ENCODE measurements around the gene SHISAL2B. TPM values are rescaled to one million over a fixed set of nuclear protein-coding genes. Genes with fewer than 3 reads are reported as not detected.
A peak's percentile ranks its signal among the peaks of the same experiment; 100 is the strongest.

SHISAL2B gene
- total RNA-seq, 1 experiment from 2014 or later = 15.2 TPM

DNA sequence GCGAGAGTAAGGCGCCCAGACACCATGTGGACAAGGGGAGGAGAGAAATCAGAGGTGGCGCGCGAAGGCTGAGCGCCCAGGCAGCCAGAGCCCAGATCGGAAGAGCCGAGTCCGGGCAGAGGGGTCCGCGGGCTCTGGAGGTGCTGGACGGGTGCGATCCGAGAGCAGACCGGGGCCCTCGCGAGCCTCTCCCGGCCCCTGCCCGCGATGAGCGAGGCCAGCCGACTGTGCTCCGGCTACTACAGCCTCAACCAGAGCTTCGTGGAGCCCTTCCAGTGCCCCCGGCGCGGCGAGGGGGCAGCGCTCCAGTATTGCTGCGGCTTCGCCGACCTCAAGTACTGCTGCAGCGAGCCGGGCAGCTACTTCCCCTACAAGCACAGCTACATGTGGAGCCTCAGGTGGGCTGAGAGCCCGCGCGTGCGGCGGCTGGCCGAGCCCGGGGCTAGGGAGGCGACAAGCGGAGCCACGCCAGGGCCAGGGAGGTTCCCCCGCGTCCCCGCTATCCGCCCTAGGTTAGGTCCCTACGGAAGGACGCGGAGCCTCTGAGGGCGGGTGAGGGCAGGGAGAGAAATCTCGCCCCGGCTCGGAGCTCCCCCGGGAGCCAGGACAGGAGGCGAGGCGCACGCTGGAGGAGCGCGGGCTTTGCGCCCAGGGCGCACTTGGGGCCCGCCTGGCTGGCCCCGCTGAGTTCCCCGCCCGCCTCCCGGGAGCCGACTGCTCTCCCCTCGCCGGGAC, at the start of gene SHISAL2B (continued):
- TF ChIP-seq, protein P1, sequence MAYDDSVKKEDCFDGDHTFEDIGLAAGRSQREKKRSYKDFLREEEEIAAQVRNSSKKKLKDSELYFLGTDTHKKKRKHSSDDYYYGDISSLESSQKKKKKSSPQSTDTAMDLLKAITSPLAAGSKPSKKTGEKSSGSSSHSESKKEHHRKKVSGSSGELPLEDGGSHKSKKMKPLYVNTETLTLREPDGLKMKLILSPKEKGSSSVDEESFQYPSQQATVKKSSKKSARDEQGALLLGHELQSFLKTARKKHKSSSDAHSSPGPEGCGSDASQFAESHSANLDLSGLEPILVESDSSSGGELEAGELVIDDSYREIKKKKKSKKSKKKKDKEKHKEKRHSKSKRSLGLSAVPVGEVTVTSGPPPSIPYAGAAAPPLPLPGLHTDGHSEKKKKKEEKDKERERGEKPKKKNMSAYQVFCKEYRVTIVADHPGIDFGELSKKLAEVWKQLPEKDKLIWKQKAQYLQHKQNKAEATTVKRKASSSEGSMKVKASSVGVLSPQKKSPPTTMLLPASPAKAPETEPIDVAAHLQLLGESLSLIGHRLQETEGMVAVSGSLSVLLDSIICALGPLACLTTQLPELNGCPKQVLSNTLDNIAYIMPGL (CRISPR knock-in tag; IDR thresholded peaks at IDR 0.05) = peak; percentile 88
- TF ChIP-seq, protein P2, sequence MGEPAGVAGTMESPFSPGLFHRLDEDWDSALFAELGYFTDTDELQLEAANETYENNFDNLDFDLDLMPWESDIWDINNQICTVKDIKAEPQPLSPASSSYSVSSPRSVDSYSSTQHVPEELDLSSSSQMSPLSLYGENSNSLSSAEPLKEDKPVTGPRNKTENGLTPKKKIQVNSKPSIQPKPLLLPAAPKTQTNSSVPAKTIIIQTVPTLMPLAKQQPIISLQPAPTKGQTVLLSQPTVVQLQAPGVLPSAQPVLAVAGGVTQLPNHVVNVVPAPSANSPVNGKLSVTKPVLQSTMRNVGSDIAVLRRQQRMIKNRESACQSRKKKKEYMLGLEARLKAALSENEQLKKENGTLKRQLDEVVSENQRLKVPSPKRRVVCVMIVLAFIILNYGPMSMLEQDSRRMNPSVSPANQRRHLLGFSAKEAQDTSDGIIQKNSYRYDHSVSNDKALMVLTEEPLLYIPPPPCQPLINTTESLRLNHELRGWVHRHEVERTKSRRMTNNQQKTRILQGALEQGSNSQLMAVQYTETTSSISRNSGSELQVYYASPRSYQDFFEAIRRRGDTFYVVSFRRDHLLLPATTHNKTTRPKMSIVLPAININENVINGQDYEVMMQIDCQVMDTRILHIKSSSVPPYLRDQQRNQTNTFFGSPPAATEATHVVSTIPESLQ (CRISPR knock-in tag; IDR thresholded peaks at IDR 0.05) = no peak
- TF ChIP-seq ATF1 (CRISPR knock-in tag; IDR thresholded peaks at IDR 0.05) = no peak
- TF ChIP-seq, protein P3, sequence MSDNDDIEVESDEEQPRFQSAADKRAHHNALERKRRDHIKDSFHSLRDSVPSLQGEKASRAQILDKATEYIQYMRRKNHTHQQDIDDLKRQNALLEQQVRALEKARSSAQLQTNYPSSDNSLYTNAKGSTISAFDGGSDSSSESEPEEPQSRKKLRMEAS (CRISPR knock-in tag; IDR thresholded peaks at IDR 0.05) = peak; percentile 69
- TF ChIP-seq, protein P4, sequence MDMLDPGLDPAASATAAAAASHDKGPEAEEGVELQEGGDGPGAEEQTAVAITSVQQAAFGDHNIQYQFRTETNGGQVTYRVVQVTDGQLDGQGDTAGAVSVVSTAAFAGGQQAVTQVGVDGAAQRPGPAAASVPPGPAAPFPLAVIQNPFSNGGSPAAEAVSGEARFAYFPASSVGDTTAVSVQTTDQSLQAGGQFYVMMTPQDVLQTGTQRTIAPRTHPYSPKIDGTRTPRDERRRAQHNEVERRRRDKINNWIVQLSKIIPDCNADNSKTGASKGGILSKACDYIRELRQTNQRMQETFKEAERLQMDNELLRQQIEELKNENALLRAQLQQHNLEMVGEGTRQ (CRISPR knock-in tag; IDR thresholded peaks at IDR 0.05) = no peak
- no peak for TF ChIP-seq IRF2 (CRISPR knock-in tag; IDR thresholded peaks at IDR 0.05; ENCODE audit: borderline replicate concordance, low read depth)

DNA sequence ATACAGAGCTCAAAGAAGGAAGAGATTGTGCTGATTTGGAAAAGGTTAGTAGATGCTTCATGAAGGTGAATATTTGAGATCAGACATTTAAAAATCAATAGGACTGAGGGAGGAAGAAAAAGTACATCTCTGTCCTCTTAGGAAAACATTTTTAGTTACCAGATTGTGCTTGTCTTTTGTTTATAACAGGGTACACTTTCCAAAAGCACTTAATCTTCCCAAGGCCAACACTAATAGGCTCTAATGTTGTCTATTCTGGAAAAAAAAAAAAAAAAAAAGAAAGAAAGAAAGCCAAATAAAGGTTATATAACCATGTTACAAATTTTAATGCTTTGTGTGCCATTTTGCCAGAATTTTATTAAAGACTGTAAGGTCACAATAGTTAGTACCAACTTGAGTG, 45.5 kb upstream of the SHISAL2B start:
- ChIA-PET POLR2A (no interaction called here), CTCF (interaction anchor here (0.9 to 1.9 kb wide), 3 partner anchors 9 to 38 kb away, joined by 3 to 4 read pairs (median 3); no protein-coding TSS in a partner anchor)
- Mint-ChIP-seq H3K4me1 (peaks cover 18% of the 10 kb centered on the region), H3K27ac (no peak overlapping the region), H3K4me3 (no peak overlapping the region), H3K27me3 (ENCODE audit: low read depth) (no peaks in the 10 kb centered on the region), H3K36me3 (peaks cover 6% of the 10 kb centered on the region; the same call in 1 of the 2 replicates), H3K9me3 (peaks cover 5% of the 10 kb centered on the region)
- DNase-seq (ENCODE audit: low spot score) (no peak), ATAC-seq (no peak)
- no peak for TF ChIP-seq ZNF121 (CRISPR knock-in tag; IDR thresholded peaks at IDR 0.05)
- TF ChIP-seq, protein P5, sequence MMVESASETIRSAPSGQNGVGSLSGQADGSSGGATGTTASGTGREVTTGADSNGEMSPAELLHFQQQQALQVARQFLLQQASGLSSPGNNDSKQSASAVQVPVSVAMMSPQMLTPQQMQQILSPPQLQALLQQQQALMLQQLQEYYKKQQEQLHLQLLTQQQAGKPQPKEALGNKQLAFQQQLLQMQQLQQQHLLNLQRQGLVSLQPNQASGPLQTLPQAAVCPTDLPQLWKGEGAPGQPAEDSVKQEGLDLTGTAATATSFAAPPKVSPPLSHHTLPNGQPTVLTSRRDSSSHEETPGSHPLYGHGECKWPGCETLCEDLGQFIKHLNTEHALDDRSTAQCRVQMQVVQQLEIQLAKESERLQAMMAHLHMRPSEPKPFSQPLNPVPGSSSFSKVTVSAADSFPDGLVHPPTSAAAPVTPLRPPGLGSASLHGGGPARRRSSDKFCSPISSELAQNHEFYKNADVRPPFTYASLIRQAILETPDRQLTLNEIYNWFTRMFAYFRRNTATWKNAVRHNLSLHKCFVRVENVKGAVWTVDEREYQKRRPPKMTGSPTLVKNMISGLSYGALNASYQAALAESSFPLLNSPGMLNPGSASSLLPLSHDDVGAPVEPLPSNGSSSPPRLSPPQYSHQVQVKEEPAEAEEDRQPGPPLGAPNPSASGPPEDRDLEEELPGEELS (CRISPR knock-in tag; IDR thresholded peaks at IDR 0.05) = no peak
- no peak for TF ChIP-seq ZBTB21 (CRISPR knock-in tag; IDR thresholded peaks at IDR 0.05; ENCODE audit: borderline replicate concordance)
- no peak for TF ChIP-seq TEAD4 (CRISPR knock-in tag; IDR thresholded peaks at IDR 0.05)
- no peak for TF ChIP-seq NFATC4 (CRISPR knock-in tag; IDR thresholded peaks at IDR 0.05)
- TF ChIP-seq NR2C2 (CRISPR knock-in tag; IDR thresholded peaks at IDR 0.05) = no peak
- TF ChIP-seq, protein P6, sequence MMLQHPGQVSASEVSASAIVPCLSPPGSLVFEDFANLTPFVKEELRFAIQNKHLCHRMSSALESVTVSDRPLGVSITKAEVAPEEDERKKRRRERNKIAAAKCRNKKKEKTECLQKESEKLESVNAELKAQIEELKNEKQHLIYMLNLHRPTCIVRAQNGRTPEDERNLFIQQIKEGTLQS (CRISPR knock-in tag; conservative IDR thresholded peaks at IDR 0.05) = no peak
- TF ChIP-seq, protein P7, sequence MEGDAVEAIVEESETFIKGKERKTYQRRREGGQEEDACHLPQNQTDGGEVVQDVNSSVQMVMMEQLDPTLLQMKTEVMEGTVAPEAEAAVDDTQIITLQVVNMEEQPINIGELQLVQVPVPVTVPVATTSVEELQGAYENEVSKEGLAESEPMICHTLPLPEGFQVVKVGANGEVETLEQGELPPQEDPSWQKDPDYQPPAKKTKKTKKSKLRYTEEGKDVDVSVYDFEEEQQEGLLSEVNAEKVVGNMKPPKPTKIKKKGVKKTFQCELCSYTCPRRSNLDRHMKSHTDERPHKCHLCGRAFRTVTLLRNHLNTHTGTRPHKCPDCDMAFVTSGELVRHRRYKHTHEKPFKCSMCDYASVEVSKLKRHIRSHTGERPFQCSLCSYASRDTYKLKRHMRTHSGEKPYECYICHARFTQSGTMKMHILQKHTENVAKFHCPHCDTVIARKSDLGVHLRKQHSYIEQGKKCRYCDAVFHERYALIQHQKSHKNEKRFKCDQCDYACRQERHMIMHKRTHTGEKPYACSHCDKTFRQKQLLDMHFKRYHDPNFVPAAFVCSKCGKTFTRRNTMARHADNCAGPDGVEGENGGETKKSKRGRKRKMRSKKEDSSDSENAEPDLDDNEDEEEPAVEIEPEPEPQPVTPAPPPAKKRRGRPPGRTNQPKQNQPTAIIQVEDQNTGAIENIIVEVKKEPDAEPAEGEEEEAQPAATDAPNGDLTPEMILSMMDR (IDR thresholded peaks at IDR 0.05) = no peak
- no peak for TF ChIP-seq ZNF263 (CRISPR knock-in tag; IDR thresholded peaks at IDR 0.05; ENCODE audit: low read depth)
- no peak for TF ChIP-seq MYBL2 (CRISPR knock-in tag; IDR thresholded peaks at IDR 0.05)
- TF ChIP-seq, protein P8, sequence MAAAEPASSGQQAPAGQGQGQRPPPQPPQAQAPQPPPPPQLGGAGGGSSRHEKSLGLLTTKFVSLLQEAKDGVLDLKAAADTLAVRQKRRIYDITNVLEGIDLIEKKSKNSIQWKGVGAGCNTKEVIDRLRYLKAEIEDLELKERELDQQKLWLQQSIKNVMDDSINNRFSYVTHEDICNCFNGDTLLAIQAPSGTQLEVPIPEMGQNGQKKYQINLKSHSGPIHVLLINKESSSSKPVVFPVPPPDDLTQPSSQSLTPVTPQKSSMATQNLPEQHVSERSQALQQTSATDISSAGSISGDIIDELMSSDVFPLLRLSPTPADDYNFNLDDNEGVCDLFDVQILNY (CRISPR knock-in tag; IDR thresholded peaks at IDR 0.05) = no peak
- no peak for TF ChIP-seq CREB1 (CRISPR knock-in tag; IDR thresholded peaks at IDR 0.05)
- TF ChIP-seq, protein P9, sequence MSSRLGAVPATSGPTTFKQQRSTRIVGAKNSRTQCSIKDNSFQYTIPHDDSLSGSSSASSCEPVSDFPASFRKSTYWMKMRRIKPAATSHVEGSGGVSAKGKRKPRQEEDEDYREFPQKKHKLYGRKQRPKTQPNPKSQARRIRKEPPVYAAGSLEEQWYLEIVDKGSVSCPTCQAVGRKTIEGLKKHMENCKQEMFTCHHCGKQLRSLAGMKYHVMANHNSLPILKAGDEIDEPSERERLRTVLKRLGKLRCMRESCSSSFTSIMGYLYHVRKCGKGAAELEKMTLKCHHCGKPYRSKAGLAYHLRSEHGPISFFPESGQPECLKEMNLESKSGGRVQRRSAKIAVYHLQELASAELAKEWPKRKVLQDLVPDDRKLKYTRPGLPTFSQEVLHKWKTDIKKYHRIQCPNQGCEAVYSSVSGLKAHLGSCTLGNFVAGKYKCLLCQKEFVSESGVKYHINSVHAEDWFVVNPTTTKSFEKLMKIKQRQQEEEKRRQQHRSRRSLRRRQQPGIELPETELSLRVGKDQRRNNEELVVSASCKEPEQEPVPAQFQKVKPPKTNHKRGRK (CRISPR knock-in tag; IDR thresholded peaks at IDR 0.05; ENCODE audit: borderline replicate concordance) = no peak
- TF ChIP-seq ATF1 (CRISPR knock-in tag; IDR thresholded peaks at IDR 0.05) = no peak
- no peak for TF ChIP-seq RORB (CRISPR knock-in tag; IDR thresholded peaks at IDR 0.05)
- no peak for TF ChIP-seq ZNF671 (CRISPR knock-in tag; IDR thresholded peaks at IDR 0.05)
- no peak for TF ChIP-seq SOX15 (CRISPR knock-in tag; IDR thresholded peaks at IDR 0.05)
- TF ChIP-seq, protein P10, sequence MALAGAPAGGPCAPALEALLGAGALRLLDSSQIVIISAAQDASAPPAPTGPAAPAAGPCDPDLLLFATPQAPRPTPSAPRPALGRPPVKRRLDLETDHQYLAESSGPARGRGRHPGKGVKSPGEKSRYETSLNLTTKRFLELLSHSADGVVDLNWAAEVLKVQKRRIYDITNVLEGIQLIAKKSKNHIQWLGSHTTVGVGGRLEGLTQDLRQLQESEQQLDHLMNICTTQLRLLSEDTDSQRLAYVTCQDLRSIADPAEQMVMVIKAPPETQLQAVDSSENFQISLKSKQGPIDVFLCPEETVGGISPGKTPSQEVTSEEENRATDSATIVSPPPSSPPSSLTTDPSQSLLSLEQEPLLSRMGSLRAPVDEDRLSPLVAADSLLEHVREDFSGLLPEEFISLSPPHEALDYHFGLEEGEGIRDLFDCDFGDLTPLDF (CRISPR knock-in tag; IDR thresholded peaks at IDR 0.05) = no peak

All from WTC11 (cell line).